Measurements from ENCODE around the gene HSD17B2. TPM values are rescaled to one million over a fixed set of nuclear protein-coding genes. Genes with fewer than 3 reads are reported as not detected.

The HSD17B2 gene
- not detected in 2 replicates for total RNA-seq

GRCh38 chr16:82034981-82035612 is at the start of gene HSD17B2:
Gene HSD17B2, plus strand, starts transcription at chr16:82035253. Its CDS starts 172 bp downstream, at chr16:82035425.

GRCh38 chr16:82011199-82011641 is 23.8 kb upstream of the HSD17B2 start, which contains the start of gene SDR42E1:
Gene SDR42E1, minus strand, starts transcription at chr16:82011470. Its CDS starts 10,612 bp downstream, at chr16:82000858.

Other genes with a start within 250 kb of the HSD17B2 start
- not detected in 2 replicates for gene SDR42E1, start 23.8 kb upstream of the HSD17B2 start, total RNA-seq
- 18.6 and 32.7 TPM in 2 replicates for gene MPHOSPH6, start 135.0 kb downstream of the HSD17B2 start, total RNA-seq